Heart left ventricle (tissue), 16 donors: ENCODE measurements around the gene GNL3. TPM values are rescaled to one million over a fixed set of nuclear protein-coding genes. Genes with fewer than 3 reads are reported as not detected.

Experiments used
- ATAC-seq, 4 donors: fragments of 200-7000 bp; cut with Tn5 transposase; one replicate each; pipeline ENCODE4 v1.9.1; 2020 to 2022; ENCODE audit warnings: moderate library complexity in 4 of 4, mild to moderate bottlenecking in 3 of 4, moderate number of reproducible peaks in 1 of 4
- DNase-seq, 5 donors: peaks; one replicate each; pipeline ENCODE4 v3.0.0-alpha.2; 2020
- H3K27ac ChIP-seq, 12 donors: fragments of 200-600 bp; sonication (generic) in 4 of 12; one replicate each; pipeline versions ENCODE4 v1.5.0 to v1.8.0; 2016 to 2022; ENCODE audit warnings: mild to moderate bottlenecking in 2 of 12
- H3K27me3 ChIP-seq, 9 donors: fragments of 200-600 bp; sonication (generic) in 2 of 9; one replicate each; pipeline versions ENCODE4 v1.5.1 to v1.8.0; 2016 to 2022; ENCODE audit warnings: mild to moderate bottlenecking in 3 of 9
- H3K36me3 ChIP-seq, 9 donors: fragments of 200-600 bp; sonication (generic) in 2 of 9; one replicate each; pipeline versions ENCODE4 v1.5.0 to v1.8.0; 2018 to 2022; ENCODE audit warnings: mild to moderate bottlenecking in 2 of 9
- H3K4me1 ChIP-seq, 12 donors: fragments of 200-600 bp; sonication (generic) in 4 of 12; one replicate each; pipeline versions ENCODE4 v1.5.0 to v1.8.0; 2016 to 2022; ENCODE audit warnings: mild to moderate bottlenecking in 3 of 12
- H3K4me3 ChIP-seq, 12 donors: fragments of 200-600 bp; sonication (generic) in 4 of 12; one replicate each; pipeline versions ENCODE4 v1.5.0 to v1.8.0; 2017 to 2022; ENCODE audit warnings: mild to moderate bottlenecking in 9 of 12, moderate library complexity in 4 of 12
- H3K9me3 ChIP-seq, 12 donors: fragments of 200-600 bp; sonication (generic) in 4 of 12; one replicate each; pipeline versions ENCODE4 v1.5.0 to v1.8.0; 2016 to 2022; ENCODE audit warnings: mild to moderate bottlenecking in 1 of 12
- POLR2A ChIP-seq, 2 donors: fragments of 450-650 bp; IDR thresholded peaks; one replicate each; pipeline ENCODE4 v1.6.1; 2017; ENCODE audit warnings: antibody characterized with exemption in 2 of 2, mild to moderate bottlenecking in 2 of 2, moderate library complexity in 2 of 2
- WGBS, 4 donors: extraction: QIAGEN DNeasy Blood & Tissue Kit in 2 of 4; methylation state at CpG; one replicate each; pipeline versions ENCODE4 v1.1.5 to v1.1.7; 2013 to 2018; 5-methylcytosine and 5-hydroxymethylcytosine counted together
- intact Hi-C, 10 donors: fragments of 100-400 bp; cut with DNase I; formaldehyde crosslinking; loops; one replicate each; pipeline versions ENCODE4 v1.11.1 to v1.14.2; 2022
- polyA plus RNA-seq, 2 donors: library from polyadenylated mRNA; stranded (reverse); fragments of 200-250 nt; gene quantifications; one replicate each; pipeline ENCODE4 v1.2.3, GENCODE V29; 2013
- total RNA-seq, 9 donors: library from RNA; depleted of rRNA in 2 of 9; stranded (reverse); fragments of >200 nt in 2 of 9; fragmentation: NEBNext Ultra II Directional in 3 of 9; extraction: Animal tissue kit (Norgen Biotek cat#: 25700) in 3 of 9; gene quantifications; one replicate each; pipeline versions ENCODE4 v1.1.0 to v1.2.4, GENCODE V29; 2016 to 2023
- TF ChIP-seq, protein P1 (sequence below), 12 donors: fragments of 200-600 bp; sonication (generic) in 4 of 12; IDR thresholded peaks; one replicate each; pipeline versions ENCODE4 v1.5.0 to v1.8.0; 2018 to 2022; ENCODE audit warnings: antibody characterized with exemption in 12 of 12, mild to moderate bottlenecking in 5 of 12
- donor health status: ischemic (EF 13 %, LVEDD 7.1; RV severe dilation, severe dysfunction).
- donor health status: healthy with polysubstance abuse.
- donor health status: DM: no; HTN: yes; CAD: no.
- donor health status: DM: no; HTN: no; CAD: no.
- donor health status: ischemic (EF 25% LVEDD 6.9; RV normal size, moderate dysfunction).
- donor health status: ischemic (EF 25% LVEDD 5.7; RV mildly dilated, moderate dysfunction).
- donor health status: healthy.
- donor health status: DM: yes; HTN: yes; CAD: no.
- donor health status: ischemic (EF 35%, LVEDD 5.7; RV mildly dilated, moderate dysfunction).
- donor health status: nonischemic (EF 11% LVEDD 7.7; RV severe dilation, severe dysfunction).
- donor health status: DM: yes; HTN: yes; CAD: no.
- donor health status: PGD.
- donor health status: ischemic (EF 29% LVEDD 5.4; RV normal size, mild dysfunction).
- donor health status: nonischemic (EF 23%, LVEDD 6.1; RV moderate dilation, normal function).

GNL3 gene
- total and polyA plus RNA-seq, 11 donors = 23.6 to 85.3 (median 29.4) TPM

DNA sequence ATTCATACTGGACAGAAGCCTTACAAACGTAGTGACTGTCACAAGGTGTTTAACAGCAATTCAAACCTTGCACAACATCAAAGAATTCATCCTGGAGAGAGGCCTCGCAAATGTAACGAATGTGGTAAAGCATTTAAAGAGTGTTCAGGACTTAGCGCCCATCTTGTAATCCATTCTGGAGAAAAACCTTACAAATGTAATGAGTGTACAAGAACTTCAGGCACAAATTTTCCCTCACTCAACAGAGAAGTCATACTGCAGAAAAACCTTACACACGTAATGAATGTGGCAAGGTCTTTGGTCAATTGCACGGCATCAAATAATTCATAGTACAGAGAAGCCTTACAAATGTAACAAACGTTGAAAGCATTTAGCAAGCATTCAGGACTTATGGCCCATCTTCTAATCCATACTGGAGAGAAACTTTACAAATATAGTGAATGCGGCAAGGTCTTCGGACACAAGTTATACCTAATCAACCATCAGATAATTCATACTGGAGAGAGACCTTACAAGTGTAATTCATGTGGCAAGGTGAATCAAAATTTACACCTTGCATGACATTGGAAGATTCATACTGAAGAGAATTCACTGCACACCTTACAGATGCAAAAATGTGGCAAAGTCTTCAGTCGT lies 47.5 kb downstream of the GNL3 start:
- H3K9me3 ChIP-seq = peaks cover 0 to 15% (median 7%) of the 10 kb centered on the region in 12 donors
- intact Hi-C loops = loop anchor here in 1 of 10 donors (10.0 kb wide), 1 partner anchor 331 kb away; no protein-coding TSS in a partner anchor
- DNase-seq (no peak), ATAC-seq (no peak)
- peaks cover 0 to 95% (median 74%) of the 10 kb centered on the region in 9 donors for H3K36me3 ChIP-seq
- peaks cover 0 to 5% (median 0%) of the 10 kb centered on the region in 12 donors for H3K4me1 ChIP-seq
- TF ChIP-seq, protein P1, sequence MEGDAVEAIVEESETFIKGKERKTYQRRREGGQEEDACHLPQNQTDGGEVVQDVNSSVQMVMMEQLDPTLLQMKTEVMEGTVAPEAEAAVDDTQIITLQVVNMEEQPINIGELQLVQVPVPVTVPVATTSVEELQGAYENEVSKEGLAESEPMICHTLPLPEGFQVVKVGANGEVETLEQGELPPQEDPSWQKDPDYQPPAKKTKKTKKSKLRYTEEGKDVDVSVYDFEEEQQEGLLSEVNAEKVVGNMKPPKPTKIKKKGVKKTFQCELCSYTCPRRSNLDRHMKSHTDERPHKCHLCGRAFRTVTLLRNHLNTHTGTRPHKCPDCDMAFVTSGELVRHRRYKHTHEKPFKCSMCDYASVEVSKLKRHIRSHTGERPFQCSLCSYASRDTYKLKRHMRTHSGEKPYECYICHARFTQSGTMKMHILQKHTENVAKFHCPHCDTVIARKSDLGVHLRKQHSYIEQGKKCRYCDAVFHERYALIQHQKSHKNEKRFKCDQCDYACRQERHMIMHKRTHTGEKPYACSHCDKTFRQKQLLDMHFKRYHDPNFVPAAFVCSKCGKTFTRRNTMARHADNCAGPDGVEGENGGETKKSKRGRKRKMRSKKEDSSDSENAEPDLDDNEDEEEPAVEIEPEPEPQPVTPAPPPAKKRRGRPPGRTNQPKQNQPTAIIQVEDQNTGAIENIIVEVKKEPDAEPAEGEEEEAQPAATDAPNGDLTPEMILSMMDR (IDR thresholded peaks at IDR 0.05) = no peak
- no peak for TF ChIP-seq POLR2A (IDR thresholded peaks at IDR 0.05)
- no peak overlapping the region for H3K4me3 ChIP-seq
- no peak overlapping the region for H3K27ac ChIP-seq
- no peaks in the 10 kb centered on the region for H3K27me3 ChIP-seq
- 85 to 97% (median 92%) methylated on average over 10 of the region's 10 CpGs for WGBS, 4 donors

DNA sequence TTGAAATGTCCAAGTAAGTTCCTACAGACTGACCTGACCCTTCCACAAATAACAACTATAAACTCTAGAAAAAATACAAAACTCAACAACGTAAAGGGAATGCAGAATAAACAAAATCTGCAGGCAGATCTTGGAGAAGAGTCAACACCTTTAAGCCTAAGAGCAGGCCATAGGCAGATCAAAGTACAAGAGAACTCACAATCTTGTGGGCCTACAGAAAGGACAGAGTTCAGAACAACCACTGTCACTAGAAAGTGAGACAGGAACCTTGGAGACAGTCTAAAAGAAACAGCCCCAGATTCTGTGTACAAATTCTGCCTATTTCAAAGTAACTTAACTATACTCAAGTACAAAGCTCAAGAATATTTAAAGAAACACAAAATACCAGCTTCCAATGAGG lies 53.9 kb downstream of the GNL3 start:
- DNase-seq (no peak), ATAC-seq (no peak)
- Histone ChIP-seq H3K4me3 (no peak overlapping the region), H3K9me3 (no peaks in the 10 kb centered on the region), H3K27me3 (no peaks in the 10 kb centered on the region), H3K36me3 (peaks cover 0 to 100% (median 97%) of the 10 kb centered on the region in 9 donors), H3K27ac (no peak overlapping the region), H3K4me1 (no peaks in the 10 kb centered on the region)
- TF ChIP-seq, protein P1 (IDR thresholded peaks at IDR 0.05) = no peak
- no peak for TF ChIP-seq POLR2A (IDR thresholded peaks at IDR 0.05)
- WGBS, 4 donors = 81 to 84% (median 82%) methylated on average over 1 of the region's 1 CpG
- intact Hi-C loops = loop anchor here in 8 of 10 donors (5.0 to 10.0 kb wide), 6 partner anchors 195 to 338 kb away; no protein-coding TSS in a partner anchor

GRCh38 chr3:52742418-52743041 lies 56.7 kb downstream of the GNL3 start:
- Histone ChIP-seq H3K4me3 (no peak overlapping the region), H3K27me3 (no peaks in the 10 kb centered on the region), H3K4me1 (no peaks in the 10 kb centered on the region), H3K36me3 (peaks cover 0 to 100% (median 98%) of the 10 kb centered on the region in 9 donors), H3K9me3 (no peaks in the 10 kb centered on the region), H3K27ac (no peak overlapping the region)
- no peak for DNase-seq
- TF ChIP-seq POLR2A (IDR thresholded peaks at IDR 0.05) = no peak
- TF ChIP-seq, protein P1 (IDR thresholded peaks at IDR 0.05) = peak; percentile 27 to 64 (median 60)
- peak in 2 of 4 donors; percentile 34 to 46 for ATAC-seq
- 71 to 91% (median 87%) methylated on average over 3 of the region's 3 CpGs for WGBS, 4 donors
- intact Hi-C loops = loop anchor here in 9 of 10 donors (2.0 to 10.0 kb wide), 6 partner anchors 192 to 335 kb away; no protein-coding TSS in a partner anchor

DNA sequence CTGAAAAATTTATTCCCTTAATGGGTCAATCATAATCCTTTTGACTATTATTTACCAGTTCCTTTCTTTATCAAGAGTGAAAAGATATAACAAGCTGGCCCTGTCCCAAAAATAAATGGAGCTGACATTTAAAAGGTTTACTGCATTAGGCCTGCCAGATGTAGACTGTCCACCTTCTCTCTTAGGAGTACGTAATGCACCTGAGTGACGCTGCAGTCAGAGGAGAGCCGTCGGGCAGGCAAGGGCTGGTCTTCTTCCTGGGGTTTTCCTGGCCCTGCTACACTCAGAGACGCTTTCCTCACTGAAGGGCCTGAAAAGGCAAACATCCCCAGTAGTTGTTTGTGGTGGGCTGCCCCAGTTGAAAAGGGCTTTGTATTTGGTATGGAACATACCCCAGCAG lies 57.3 kb downstream of the GNL3 start:
- no peak overlapping the region for H3K4me3 ChIP-seq

More for the DNA sequence above, 57.3 kb downstream of the GNL3 start:
- WGBS, 4 donors = 88 to 97% (median 92%) methylated on average over 5 of the region's 5 CpGs
- Histone ChIP-seq H3K9me3 (no peaks in the 10 kb centered on the region), H3K27me3 (no peaks in the 10 kb centered on the region), H3K4me1 (no peaks in the 10 kb centered on the region), H3K36me3 (peaks cover 0 to 100% (median 96%) of the 10 kb centered on the region in 9 donors), H3K27ac (no peak overlapping the region)
- ATAC-seq (no peak), DNase-seq (no peak)
- intact Hi-C loops = loop anchor here in 9 of 10 donors (2.0 to 10.0 kb wide), 6 partner anchors 192 to 334 kb away; no protein-coding TSS in a partner anchor
- TF ChIP-seq POLR2A (IDR thresholded peaks at IDR 0.05) = no peak
- TF ChIP-seq, protein P1 (IDR thresholded peaks at IDR 0.05) = no peak
